ENCODE data around the gene CEACAM6.
"Not testable (repeated sequence)": the region's sequence is repeated elsewhere in the genome, so short reads cannot be mapped to it uniquely, and the experiment has no call there.

The CEACAM6 gene

GRCh38 chr19:41755328-41755913 is at the start of gene CEACAM6:
Gene CEACAM6 (plus strand): TSS chr19:41755530. CDS start chr19:41755639, 109 bp downstream.
- no peak for FAIRE-seq

GRCh38 chr19:41706741-41707501 is 48.4 kb upstream of the CEACAM6 start:
- no peak for FAIRE-seq

GRCh38 chr19:41707502-41707812 is 47.9 kb upstream of the CEACAM6 start:
- FAIRE-seq, result no peak

DNA sequence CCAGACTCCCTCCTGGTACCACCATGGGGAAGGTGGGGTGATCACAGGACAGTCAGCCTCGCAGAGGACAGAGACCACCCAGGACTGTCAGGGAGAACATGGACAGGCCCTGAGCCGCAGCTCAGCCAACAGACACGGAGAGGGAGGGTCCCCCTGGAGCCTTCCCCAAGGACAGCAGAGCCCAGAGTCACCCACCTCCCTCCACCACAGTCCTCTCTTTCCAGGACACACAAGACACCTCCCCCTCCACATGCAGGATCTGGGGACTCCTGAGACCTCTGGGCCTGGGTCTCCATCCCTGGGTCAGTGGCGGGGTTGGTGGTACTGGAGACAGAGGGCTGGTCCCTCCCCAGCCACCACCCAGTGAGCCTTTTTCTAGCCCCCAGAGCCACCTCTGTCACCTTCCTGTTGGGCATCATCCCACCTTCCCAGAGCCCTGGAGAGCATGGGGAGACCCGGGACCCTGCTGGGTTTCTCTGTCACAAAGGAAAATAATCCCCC is 47.4 kb upstream of the CEACAM6 start:
- FAIRE-seq, result no peak

GRCh38 chr19:41708481-41708880 is 46.8 kb upstream of the CEACAM6 start, which contains the start of gene CEACAM5:
Gene CEACAM5 (plus strand): TSS chr19:41708626. CDS start chr19:41708732, 106 bp downstream.
- FAIRE-seq, result no peak

GRCh38 chr19:41709516-41709915 is 45.8 kb upstream of the CEACAM6 start:
- FAIRE-seq, result not testable (repeated sequence)

DNA sequence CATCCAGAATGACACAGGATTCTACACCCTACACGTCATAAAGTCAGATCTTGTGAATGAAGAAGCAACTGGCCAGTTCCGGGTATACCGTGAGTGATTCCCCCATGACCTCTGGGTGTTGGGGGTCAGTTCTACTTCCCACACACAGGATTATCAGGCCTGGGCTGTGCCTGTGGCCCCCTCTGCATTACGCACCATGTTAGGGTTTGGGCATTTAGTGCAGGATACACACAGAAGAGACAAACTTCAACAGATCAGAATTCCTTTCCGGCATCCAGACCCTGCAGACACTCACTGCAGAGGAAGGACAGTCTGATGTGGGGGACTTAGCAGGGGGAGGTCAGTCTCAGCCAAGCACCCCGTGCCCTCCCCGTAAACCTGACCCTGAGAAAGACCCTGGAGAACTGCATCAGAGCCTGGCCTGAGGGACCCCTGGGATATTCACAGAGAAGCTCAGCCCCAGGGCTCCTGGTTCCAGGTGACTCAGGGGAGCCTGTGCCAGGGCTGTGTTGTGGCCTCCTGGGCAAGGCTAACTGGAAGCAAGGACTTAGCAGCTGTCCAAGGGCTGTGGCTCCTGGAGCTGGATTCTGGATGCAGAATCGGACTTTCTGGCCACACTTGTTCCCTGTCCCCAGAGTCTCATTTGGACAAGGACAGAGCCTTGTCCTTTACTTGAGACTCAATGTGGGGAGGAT is 45.2 kb upstream of the CEACAM6 start:
- FAIRE-seq, result no peak

GRCh38 chr19:41711376-41712261 is 43.7 kb upstream of the CEACAM6 start:
- no peak for FAIRE-seq

- no peak for FAIRE-seq
These were observed 40.7 kb upstream of the CEACAM6 start for GRCh38 chr19:41714598-41714997.

DNA sequence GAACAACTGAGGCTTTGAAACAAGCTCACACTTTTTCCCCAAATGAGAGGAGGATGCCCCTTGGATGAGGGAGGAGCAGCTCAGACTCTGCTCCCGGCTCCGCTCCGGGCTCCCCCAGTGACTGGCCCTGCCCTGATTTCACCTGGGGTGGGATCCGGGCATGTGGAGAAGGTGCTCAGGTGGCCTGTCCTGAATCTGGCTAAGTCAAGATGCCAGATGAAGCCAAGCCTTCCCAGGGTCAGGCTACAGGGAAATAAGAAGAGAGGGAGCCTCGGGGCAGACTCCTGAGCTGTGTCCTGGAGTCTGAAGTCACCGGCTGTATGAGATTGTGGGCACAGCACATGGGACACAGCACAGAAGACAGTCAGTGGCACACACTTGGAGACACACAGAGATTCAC is 36.6 kb upstream of the CEACAM6 start:
- FAIRE-seq, result no peak

DNA sequence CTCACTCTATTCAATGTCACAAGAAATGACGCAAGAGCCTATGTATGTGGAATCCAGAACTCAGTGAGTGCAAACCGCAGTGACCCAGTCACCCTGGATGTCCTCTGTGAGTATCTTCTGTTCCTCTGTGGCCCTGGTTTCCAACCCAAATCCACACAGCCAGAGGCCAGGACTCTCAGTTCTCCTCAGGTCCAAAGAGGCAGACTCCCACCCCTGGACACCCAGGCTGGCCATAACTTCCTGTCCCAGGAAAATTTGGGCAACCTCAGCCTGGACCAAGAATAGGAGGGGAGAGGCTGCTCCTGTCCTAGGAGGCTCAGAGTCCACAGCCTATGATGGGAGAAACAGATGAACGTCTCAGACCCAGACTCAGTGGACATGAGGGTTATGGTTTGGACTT is 35.2 kb upstream of the CEACAM6 start:
- FAIRE-seq, result no peak

DNA sequence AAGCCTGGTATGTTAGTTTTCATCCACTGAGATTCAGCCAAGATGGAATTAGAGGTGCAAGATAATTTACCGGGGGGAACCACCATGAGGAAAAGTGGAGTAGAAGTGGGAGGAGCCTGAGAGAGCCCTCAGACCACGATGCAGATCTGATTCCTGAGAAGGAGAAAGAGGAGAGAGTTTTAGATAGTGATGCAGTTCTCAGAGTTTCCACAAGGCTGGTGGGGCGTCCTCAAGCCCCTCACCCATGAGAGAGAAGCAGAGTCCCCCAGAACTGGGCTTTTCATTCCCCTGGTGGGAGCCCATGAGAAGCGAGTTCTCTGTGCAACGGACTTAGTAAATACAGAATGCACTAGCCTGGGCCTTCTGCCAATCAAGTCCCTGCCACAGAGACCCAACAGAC is 28.8 kb upstream of the CEACAM6 start:
- FAIRE-seq, result no peak

- no peak for FAIRE-seq
These were observed 21.2 kb upstream of the CEACAM6 start for GRCh38 chr19:41734156-41734555.

DNA sequence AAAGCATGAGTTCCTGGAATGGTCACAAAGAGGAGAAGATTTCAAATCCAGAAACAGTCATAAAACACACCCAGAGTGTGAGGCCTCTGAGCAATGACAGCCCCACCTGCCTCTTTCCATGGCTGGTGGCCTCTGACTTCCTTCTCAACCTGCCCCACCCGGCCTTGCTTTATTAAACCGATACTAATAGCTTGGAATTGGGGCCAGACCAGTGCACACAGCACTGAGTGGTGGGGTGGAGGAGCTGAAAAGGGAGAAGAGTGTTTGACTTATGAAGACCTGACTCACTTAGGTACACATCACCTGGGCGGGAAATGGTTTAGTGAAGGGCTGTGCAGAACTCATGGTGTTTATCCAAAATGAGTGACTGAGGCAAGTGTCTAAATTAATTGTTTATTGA is 20.7 kb upstream of the CEACAM6 start:
- no peak for FAIRE-seq

DNA sequence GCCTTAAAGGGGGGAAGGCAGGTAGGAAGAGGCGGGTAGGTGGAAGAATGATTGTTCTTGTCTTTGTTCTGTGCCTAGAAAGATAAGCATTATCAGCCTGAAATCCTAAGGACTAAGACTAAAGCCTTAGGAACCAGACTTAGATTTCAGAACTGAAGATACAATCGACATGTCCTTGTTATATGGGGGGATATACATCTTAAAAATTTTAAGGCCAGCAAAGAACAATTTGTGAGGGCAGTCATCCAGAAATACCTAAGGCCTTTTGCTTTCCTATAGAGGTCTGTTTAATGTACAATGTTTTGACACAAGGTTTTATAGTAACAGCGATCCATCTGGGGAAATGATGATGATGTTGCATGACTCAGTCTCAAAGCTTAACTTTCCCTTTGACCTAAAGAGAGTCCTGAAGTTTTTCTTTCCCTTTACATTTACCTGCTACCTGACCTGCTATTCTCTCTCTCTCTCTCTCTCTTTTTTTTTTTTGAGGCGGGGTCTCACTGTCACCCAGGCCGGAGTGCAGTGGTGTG is 20.2 kb upstream of the CEACAM6 start:
- FAIRE-seq, result no peak

GRCh38 chr19:41739361-41739760 is 16.0 kb upstream of the CEACAM6 start:
- FAIRE-seq, result no peak

- FAIRE-seq, result no peak
These were observed 14.7 kb upstream of the CEACAM6 start for GRCh38 chr19:41740415-41741243.

DNA sequence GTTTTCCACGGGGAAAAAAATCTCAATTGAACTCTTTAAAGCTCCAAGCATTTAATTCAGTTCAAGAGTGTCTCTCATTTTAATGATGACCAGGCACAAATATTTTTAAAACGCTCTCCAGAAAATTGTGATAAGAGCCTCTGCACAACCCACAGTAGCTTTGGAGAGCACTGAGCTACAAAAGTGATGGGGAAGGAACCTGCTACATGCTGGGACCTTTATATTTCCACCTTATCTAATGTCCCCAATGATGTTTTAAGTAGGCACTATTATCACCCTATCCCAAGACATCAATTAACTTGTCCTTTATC is 14.1 kb upstream of the CEACAM6 start:
- FAIRE-seq, result no peak

- no peak for FAIRE-seq
These were observed 10.5 kb upstream of the CEACAM6 start for GRCh38 chr19:41744850-41745249.

- no peak for FAIRE-seq
These were observed 9.6 kb upstream of the CEACAM6 start for GRCh38 chr19:41745756-41746155.

DNA sequence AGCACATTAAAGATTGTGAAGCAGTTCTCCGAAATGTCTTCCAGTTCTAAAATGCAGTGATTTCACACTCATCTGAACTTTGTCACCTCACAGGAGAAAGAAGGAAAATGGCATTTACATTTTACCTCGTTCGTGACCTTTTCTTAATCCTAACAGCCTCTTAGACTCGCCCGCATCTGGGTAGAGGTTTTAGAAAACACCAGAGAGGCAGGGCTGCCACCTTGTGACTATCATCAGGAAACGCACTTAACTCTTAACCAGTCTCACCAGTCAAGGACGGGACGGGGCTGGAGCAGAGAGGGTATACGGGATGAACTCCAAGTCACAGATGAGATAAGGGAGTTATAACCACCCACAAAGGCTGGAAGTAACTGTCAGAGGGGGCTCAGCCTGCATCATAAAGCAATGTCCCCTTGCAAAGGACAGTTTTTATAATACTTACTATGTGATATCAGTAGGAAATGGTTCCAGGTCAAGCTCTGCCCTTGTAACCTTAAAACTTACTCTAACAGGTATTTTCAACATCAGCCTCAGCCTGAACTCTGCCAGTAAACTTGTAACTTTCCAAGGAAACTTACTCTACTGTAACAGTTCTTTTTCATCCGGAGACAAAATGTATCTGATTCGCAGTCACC is 8.6 kb upstream of the CEACAM6 start:
- no peak for FAIRE-seq
